ENCODE measurements around the gene VWCE.
"Not testable (repeated sequence)": the region's sequence is repeated elsewhere in the genome, so short reads cannot be mapped to it uniquely, and the experiment has no call there.

Gene VWCE

GRCh38 chr11:61250796-61251765 is 44.0 kb downstream of the VWCE start:
- not testable (repeated sequence) for DNase-seq

GRCh38 chr11:61249201-61249600 is 45.9 kb downstream of the VWCE start:
- not testable (repeated sequence) for DNase-seq

DNA sequence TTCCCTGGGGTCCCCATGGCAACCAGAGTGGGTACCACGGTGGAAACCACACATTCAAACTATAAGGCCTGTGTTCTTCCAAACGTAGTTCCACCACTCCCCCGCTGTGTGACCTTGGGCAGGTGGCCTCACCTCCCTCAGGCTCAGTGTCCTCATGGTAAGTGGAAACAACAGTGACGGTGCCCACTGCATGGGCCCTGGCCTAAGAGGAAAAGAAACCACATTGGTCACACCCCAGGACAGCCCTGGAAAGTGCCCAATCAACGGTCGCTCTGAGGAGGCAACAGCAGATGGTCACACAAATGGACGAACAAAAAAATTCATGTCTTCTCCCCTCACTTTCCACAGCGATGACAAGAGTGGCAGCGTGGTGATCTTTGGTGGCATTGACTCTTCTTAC is 47.0 kb downstream of the VWCE start:
- not testable (repeated sequence) for DNase-seq

- not testable (repeated sequence) for DNase-seq
These were observed 49.7 kb downstream of the VWCE start for GRCh38 chr11:61245284-61245964.

DNA sequence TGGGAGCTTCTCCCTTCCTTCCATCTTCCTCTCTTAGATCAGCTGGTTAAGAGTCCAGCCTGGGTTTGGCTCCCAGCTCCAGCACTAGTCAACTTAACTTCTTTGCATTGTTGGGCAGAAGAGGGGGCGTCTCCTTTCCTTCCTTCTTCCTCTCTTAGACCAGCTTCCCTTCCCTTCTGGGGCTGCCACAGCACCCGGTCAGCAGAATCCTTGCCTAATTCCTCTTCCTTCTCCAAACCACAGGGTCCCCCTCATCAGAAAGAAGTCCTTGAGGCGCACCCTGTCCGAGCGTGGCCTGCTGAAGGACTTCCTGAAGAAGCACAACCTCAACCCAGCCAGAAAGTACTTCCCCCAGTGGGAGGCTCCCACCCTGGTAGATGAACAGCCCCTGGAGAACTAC is 53.6 kb downstream of the VWCE start:
- not testable (repeated sequence) for DNase-seq

- DNase-seq = not testable (repeated sequence)
These were observed 54.2 kb downstream of the VWCE start, which contains the start of gene PGA5 for GRCh38 chr11:61240875-61241274. Gene PGA5, plus strand, starts transcription at chr11:61241175. Its CDS starts 52 bp downstream, at chr11:61241227.

DNA sequence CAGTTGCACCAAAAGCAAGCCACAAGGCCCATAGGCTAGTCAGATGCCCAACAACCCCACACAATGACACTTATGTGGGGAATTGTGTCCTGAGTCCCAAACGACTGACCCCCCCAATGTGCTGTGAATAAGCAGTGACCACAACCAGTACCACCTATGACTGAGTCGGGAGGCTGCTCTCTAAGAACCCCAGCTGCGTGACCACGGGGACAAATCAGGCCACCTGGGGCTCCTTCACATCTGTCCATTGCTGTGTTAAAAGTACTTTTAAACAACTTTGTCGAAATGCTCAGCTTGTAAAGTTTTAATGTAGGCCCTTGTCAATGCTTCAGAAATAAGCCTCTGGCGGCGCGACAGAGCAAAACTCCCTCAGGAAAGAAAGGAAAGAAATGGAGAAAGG is 54.8 kb downstream of the VWCE start:
- not testable (repeated sequence) for DNase-seq

DNA sequence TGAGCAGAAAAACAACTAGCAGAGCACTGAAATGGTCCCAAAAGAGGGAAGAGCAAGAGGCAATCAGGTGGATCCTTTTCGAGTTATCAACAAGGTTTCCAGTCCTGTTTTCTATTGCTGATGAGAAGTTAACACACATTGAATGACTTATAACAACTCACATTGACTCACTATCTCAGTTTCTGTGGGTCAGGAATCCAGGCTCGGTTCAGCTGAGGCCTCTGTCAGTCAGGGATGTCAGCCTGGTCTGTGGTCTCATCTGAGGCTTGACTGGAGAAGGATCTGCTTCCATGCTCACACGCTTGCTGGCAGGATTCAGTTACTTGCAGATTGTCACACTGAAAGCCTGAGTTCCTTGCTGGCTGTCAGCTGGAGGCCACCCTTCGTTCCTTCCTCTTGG is 58.0 kb downstream of the VWCE start:
- DNase-seq = not testable (repeated sequence)

DNA sequence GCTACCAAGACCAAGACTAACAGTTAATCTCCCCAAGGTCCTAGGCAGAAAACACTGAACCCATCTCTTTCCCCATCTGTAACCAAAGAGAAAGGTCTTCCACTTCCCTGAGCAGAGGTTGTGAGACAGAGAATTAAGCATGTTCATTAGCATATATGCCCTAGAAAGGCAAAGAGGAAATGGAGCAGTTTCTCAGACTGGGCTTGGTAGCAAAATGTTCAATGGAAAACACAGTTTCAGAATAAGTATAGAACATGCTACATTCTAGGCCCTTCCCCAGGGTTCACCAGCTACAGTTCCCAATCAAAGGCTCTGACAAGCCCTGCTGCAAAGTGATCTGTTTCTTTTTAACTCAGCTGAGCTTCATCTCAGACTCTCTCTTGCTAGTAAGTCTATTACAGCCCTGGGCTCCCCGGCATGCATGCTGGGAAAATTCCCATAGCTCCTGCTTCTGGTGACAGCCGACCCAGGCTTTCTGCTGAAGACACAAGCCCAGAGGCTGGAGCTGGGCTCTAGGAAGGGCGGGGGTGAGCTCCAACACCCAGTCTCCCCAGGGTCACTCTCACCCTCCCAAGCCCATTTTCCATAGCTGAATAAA is 62.5 kb downstream of the VWCE start:
- not testable (repeated sequence) for DNase-seq

- DNase-seq = not testable (repeated sequence)
These were observed 63.5 kb downstream of the VWCE start for GRCh38 chr11:61231585-61231984.

- DNase-seq = not testable (repeated sequence)
These were observed 64.1 kb downstream of the VWCE start for GRCh38 chr11:61231033-61231432.

- DNase-seq = not testable (repeated sequence)
These were observed 65.7 kb downstream of the VWCE start for GRCh38 chr11:61229458-61229857.

- not testable (repeated sequence) for DNase-seq
These were observed 68.5 kb downstream of the VWCE start for GRCh38 chr11:61226457-61227137.

- DNase-seq = not testable (repeated sequence)
These were observed 72.4 kb downstream of the VWCE start for GRCh38 chr11:61222692-61223091.

GRCh38 chr11:61222047-61222446 is 73.1 kb downstream of the VWCE start, which contains the start of gene PGA4:
Gene PGA4, plus strand, starts transcription at chr11:61222347. Its CDS starts 54 bp downstream, at chr11:61222401.
- not testable (repeated sequence) for DNase-seq

DNA sequence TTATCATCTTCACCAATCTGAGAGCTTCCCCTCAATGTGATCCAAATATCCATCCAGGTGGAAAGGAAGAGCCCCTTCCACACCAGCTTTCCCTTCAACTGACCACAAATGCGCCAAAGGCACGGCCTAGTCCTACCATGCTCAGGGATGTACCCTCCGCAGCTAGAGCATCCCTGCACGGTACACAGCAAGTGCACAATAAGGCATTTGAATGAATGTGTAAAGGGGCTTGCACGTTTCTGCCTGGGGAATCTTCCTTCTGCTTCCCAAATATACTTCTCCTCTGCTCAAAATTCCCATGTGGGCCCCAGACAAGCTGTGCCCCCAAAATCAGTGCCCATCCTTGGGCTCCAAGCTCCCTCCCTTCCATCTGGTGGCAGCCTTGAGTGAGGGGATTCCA is 76.1 kb downstream of the VWCE start:
- DNase-seq = not testable (repeated sequence)

DNA sequence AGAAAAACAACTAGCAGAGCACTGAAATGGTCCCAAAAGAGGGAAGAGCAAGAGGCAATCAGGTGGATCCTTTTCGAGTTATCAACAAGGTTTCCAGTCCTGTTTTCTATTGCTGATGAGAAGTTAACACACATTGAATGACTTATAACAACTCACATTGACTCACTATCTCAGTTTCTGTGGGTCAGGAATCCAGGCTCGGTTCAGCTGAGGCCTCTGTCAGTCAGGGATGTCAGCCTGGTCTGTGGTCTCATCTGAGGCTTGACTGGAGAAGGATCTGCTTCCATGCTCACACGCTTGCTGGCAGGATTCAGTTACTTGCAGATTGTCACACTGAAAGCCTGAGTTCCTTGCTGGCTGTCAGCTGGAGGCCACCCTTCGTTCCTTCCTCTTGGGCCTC is 76.8 kb downstream of the VWCE start:
- not testable (repeated sequence) for DNase-seq

DNA sequence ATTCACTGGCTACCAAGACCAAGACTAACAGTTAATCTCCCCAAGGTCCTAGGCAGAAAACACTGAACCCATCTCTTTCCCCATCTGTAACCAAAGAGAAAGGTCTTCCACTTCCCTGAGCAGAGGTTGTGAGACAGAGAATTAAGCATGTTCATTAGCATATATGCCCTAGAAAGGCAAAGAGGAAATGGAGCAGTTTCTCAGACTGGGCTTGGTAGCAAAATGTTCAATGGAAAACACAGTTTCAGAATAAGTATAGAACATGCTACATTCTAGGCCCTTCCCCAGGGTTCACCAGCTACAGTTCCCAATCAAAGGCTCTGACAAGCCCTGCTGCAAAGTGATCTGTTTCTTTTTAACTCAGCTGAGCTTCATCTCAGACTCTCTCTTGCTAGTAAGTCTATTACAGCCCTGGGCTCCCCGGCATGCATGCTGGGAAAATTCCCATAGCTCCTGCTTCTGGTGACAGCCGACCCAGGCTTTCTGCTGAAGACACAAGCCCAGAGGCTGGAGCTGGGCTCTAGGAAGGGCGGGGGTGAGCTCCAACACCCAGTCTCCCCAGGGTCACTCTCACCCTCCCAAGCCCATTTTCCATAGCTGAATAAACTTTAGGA is 81.3 kb downstream of the VWCE start:
- DNase-seq = not testable (repeated sequence)

DNA sequence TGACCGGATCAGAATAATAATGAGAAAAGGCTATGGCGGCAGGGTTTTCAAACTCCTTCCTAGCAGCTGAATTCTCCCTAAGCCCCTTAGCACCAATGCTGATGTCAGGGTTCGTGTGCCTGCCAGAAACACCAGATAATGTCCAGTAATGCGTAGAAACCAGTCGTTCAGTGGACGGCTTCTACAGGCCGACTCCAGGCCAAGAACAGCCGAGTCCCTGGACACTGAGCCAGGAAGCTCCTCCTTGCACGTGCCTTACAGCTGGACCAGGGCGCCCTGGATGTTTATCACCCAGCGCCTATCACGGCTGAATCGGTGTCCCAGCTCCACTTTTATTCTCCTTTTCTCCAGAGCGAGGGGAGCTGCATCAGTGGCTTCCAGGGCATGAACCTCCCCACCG is 82.9 kb downstream of the VWCE start:
- DNase-seq = not testable (repeated sequence)

GRCh38 chr11:61211327-61211952 is 83.7 kb downstream of the VWCE start:
- not testable (repeated sequence) for DNase-seq

- not testable (repeated sequence) for DNase-seq
These were observed 84.5 kb downstream of the VWCE start for GRCh38 chr11:61210629-61211028.
